MV-4-11 (cell line): ENCODE results near the gene FANCC.

Experiments used
- DNase-seq: peaks from one replicate; lab custom pipeline; 2025; lab: John Stamatoyannopoulos, UW

The FANCC gene

GRCh38 chr9:95061916-95062595 lies 255.5 kb downstream of the FANCC start:
- DNase-seq: no peak

- DNase-seq: no peak
Measured at GRCh38 chr9:95060916-95061315, 256.6 kb downstream of the FANCC start.

GRCh38 chr9:95060234-95060633 lies 257.3 kb downstream of the FANCC start:
- no peak for DNase-seq

- DNase-seq: no peak
Measured at GRCh38 chr9:95058795-95059386, 258.6 kb downstream of the FANCC start.

- no peak for DNase-seq
Measured at GRCh38 chr9:95058121-95058785, 259.3 kb downstream of the FANCC start.

- no peak for DNase-seq
Measured at GRCh38 chr9:95057101-95057500, 260.4 kb downstream of the FANCC start.

GRCh38 chr9:95055851-95056551 lies 261.5 kb downstream of the FANCC start:
- no peak for DNase-seq

- no peak for DNase-seq
Measured at GRCh38 chr9:95055334-95055850, 262.1 kb downstream of the FANCC start.

GRCh38 chr9:95053611-95054570 lies 263.6 kb downstream of the FANCC start:
- no peak for DNase-seq

- no peak for DNase-seq
Measured at GRCh38 chr9:95049761-95050160, 267.7 kb downstream of the FANCC start.
